Activated CD4-positive, alpha-beta T cell treated with anti-CD3 and anti-CD28 coated beads, Interleukin-2, Interleukin-4, amounts not matched to agents 100 ng/mL and 50 ng/mL, durations not matched to agents 16 hours and 8 hours (primary cell): Measurements from ENCODE around the gene USP6NL.
"Not testable (repeated sequence)": the region's sequence is repeated elsewhere in the genome, so short reads cannot be mapped to it uniquely, and the experiment has no call there.

Experiments
- DNase-seq: peaks from one replicate; pipeline ENCODE4 v3.0.0-alpha.2; 2020; ENCODE audit warnings: low spot score

Gene USP6NL

DNA sequence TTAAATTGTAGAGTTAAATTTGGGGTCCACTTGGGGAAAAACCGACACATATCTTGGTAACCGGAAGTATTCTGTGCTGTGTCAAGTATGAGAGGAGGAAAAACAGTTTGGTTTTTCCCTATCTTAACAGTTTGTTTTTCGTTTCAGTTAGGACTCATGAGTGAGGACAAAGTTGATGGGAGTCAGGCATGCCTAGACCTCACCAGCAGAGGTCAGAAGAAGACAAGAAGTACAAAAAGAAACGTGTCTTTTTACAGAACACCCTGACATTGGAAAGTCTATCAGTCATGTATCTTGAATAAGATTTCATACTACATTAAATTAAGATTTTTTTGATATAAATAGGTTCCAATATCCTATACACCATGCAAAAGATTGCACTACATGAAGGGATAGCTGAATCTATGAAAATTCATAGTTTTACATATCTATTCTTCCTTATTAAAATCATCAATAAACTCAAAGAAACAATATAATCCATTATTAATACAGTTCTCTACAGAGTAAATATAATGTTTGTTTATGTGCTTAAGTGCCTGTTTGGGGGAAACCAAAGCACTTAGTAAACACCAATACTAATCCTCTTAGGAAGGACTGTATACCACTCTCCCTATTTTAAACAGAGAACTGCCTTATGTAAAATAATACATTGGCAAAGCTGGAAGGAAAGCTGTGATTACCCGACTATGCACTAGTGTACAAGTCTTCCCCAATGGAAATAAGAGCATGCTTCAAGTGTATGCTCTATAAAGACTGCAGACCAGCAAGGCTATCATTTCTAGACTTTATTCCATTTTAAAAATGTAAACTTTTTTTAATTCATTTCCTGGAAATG, 95.6 kb downstream of the USP6NL start:
- peak; percentile 70 for DNase-seq

DNA sequence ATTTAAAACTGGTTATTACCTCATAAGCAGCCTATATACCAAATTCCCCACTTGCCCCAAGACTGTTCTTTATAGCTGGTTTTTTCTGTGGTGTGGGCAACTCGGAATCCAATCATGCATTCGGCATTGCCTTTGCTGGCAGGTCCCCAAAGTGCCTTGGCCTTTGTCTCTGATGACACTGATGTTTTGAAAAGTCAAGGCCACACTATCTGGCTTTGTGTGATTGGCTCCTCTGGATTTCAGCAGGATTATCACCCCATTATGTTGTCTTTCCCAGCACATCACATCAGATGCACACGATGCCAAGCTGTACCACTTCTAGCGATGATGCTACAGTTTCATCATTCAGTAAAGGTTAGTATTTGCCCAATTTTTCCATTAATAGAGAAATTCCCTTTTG, 97.7 kb downstream of the USP6NL start:
- DNase-seq: no peak

DNA sequence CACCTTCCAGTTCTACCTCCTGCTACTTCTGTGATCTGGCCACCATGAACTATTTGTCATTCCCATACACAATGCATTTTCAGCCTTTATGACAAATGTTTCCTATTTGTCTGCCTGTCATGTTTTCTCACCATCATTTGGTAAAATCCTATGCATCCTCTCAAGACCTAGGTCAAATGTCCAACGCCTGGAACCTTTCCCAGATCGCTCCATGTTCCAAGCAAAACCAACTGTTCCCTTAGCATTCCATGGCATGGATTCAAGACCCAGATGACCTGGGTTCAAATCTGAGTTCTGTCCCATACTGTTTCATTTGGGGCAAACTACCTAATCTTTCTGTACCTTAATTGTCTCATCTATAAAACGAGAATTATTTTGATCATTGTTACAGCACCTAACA, 98.9 kb downstream of the USP6NL start:
- no peak for DNase-seq

DNA sequence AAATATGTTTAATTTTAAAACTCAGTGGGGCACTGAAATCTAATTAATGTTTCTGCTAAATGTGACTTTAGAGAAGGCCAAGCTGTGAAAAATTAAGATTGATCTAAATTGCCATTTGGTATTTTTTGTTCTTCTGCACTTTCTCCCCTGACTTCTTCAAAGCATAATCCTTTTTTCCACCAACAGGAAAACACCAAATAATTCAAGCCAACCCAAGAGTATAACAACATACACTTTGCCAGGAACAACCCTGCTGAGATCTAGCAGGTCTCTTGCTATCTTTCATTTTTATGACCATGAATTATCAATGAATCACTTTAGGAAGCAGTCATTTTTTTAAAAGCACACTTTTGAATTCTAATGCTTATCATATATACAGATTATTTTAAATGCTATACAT, 100.1 kb downstream of the USP6NL start:
- DNase-seq: no peak

DNA sequence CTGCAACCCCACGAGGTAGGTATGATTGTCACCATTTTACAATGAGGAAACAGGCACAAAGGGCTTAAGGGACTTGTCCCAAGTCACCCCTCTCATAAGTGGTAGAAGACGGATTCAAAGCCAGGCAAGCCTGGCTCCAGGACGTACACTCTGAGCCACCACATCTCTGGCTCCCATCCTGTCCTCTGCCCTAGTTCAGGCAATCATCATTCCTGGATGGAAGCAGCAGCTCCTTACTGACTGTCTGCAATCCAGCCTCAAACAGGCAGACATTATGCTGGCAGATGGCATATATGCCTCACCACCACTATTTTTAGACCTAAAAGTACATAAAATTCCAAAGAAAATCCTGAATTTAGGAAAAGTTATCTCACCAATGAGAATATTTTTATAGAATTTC, 100.7 kb downstream of the USP6NL start:
- no peak for DNase-seq

DNA sequence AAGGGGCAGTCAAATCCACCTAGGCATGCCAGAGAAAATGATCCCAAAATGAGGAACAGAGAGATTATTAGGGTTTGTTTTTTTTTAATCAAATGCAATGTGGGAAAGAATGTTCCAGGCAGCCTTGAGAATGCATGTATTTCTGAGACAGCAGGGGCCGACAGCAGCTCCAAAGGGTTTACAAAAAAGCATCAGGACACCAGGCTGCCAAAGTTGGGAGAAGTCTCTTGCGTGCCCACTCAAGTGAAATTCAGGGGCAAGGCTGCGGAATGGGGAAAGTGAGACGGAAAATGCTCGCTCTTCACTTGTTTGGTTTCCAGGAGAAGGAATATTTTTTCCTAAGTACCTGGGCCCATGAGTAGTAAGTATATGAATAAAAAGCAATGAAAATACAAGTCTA, 101.2 kb downstream of the USP6NL start:
- no peak for DNase-seq

DNA sequence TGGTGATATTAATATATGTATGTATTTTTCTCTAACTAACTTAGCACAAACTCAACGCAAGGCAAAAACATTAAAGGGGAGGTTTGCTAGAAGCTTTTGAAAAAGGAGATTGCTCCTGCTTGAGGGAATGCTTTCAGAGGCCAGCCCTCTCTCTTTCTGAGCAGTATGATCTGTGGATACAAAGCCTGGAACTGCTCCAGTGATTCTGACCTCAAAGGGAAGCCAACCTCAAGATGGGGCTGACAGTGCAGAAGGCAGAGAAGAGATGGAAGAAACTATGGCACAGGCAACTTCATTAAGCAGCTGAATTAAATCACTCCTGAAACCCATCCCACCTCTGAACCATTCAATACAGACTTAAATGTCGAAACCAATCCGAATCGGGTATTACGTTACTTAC, 102.4 kb downstream of the USP6NL start:
- no peak for DNase-seq

DNA sequence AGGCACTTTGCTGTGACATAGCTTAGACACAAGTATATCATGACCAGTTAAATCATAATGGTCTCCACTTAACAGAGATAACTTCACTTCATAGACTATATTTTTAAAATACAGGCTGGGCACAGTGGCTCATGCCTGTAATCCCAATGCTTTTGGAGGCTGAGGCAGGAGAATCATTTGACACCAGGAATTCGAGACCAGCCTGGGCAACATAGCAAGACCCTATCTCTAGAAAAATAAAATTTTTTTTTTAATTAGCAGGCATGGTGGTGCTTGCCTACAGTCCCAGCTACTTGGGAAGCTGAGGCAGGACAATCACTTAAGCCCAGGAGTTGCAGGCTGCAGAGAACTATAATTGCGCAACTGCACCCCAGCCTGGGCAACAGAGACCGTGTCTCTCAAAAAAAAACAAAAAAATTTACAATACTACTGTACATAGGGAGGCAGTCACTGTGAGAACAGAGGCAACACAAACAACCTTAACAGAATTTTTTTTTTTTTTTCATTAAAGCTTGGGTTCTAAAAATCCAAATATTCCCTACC, 105.1 kb downstream of the USP6NL start:
- DNase-seq: no peak

DNA sequence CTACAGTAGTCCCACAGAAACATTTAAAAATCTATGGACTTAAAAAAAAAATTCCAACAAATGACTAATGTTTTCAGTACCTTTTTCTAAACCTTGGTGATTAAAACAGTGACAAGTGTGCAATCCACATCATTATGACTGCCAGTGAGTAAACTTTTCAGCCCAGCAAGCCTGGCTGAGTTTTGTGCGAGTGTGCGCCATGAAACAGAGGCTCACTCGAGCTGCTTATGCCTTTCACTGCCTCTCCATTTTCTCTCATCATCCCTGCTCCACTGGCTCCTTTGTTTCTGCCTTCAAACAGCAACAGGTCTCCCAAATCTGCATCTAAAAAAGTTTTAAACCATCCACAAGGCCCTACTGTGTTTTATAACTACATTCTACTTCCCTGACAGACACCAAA, 105.8 kb downstream of the USP6NL start:
- peak; percentile 25 for DNase-seq

DNA sequence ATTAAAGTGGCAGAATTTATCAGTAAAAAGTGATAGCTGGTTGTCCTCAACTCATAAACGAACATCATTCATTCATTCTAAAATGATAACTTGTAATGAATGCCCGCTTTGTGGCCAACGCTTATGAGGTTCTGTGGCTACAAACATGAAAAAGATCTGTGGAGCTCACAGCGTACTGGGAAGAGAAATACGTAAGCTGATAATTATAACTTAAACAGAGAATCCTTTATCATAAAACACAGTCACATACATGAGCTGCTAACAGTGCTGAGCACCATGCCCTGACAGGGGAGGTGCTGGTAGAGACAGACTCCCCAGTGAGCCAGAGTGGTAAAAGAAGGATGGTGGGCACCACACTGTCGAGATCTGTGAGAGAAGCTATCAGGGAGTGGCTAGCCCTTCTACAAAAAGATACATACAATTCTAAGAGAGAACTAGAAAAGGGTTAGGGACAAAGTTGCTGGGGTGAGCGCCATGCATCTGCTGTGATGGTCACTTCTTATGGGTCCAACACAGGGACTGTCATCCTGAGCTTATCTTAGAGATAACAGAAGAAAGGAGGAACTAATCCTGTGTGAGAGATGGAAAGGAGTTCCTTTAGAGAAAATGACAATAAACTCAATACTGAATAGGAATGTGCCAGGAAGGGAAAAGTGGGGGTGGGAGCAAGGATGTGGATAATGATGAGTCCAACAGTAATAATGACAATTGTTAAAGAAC, 106.7 kb downstream of the USP6NL start:
- no peak for DNase-seq

DNA sequence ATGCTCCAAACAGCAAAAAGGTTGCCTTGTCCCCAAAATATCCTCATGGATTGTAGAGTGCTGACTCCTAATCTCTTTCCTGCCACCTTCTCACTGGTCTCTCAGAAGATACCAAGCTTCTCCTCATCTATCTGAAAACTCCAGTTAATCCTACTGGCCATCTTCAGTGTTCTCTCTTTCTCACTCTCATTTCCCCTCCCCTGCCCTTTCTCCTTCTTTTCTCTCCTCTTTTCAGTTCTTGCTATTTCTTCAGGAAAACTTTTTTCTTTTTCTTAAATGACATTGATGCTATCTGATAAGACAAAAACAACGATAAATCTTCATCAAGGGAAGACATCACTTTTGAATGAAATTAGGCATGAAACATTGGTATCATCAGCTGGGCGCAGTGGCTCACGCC, 109.8 kb downstream of the USP6NL start:
- no peak for DNase-seq

DNA sequence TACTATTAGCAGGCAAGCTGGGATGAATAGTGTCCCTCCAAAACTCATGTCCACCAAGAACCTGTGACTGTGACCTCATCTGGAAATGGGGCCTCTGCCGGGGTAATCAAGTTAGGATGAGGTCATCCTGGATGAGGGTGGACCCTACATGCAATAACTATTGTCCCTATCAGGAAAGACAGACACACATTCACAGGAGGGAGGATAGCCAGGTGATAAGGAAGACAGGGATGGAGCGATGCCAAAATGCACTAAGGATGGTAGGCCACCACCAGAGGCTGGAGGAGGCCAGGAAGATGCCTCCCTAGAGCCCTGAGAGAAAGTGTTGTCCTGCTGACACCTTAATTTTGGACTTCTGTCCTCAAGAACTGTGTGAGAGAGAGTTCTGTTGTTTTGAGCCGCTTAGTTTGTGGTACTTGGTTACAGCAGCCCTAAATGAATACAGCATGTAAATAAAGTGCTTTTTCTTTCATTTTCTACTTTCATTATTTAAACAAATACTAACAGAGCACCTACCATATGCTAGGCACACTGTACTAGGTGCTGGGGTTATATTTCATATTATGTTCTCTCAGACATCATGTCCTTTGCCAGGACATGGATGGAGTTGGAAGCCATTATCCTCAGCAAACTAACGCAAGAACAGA, 111.9 kb downstream of the USP6NL start:
- DNase-seq: no peak

DNA sequence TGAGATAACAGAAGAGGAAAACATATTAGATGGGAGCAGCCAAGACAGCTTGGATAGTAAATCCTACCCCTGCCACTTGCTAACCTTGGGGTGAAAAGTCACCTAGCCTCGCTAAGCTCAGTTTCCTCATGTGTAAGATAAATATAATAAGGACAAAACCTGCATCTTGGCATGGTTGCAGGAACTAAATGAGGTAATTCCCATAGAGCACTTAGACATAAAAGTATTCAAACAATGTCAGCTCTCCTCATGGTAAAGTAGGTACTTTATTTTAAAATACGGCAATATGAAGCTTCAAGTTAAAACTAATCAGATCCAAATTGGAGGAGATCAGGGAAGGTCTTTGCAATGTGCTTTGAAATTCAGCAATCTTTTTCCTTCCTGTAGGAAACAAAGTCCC, 113.1 kb downstream of the USP6NL start:
- no peak for DNase-seq

DNA sequence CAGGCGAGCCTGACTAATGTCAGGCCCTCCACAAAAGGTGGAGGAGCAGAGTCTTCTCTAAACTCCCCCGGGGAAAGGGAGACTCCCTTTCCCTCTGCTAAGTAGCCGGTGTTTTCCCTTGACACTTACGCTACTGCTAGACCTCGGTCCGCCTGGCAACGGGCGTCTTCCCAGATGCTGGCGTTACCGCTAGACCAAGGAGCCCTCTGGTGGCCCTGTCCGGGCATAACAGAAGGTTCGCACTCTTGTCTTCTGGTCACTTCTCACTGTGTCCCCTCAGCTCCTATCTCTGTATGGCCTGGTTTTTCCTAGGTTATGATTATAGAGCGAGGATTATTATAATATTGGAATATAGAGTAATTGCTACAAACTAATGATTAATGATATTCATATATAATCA, 116.5 kb downstream of the USP6NL start:
- DNase-seq: not testable (repeated sequence)

DNA sequence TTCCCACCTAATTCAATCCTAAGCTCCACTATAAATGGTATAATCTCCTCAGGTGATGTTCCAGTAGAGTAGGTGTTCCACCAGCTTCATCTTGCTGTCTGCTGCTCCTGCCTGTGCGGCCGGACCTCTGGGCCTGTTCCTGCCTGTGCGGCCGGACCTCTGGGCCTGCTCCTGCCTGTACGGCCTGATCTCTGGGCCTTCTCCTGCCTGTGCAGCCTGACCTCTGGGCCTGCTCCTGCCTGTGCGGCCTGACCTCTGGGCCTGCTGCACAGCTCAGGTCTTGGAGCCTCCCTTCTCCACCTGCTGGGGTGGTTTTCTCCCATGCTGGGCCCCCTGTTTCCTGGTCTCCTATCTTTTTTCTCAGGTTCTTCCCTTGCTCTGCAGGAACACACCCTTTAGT, 117.8 kb downstream of the USP6NL start:
- DNase-seq: no peak

DNA sequence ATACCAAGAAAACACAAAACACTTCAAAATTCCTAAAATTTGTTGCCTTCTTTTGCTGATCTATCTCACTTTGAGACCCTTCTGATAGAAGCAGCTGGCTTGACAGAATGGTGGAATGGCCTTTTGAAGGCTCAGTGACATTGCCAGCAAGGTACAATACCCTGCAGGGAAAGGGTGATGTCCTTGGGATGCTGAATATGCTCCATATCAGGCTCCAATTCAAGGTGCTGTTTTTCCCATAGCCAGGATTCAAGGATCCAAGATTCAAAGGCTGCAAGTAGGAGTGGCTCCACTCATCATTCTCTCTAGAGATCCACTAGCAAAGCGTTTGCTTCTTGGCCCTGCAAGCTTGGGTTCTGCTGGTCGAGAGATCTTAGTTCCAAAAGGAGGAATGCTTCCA, 120.4 kb downstream of the USP6NL start:
- no peak for DNase-seq

DNA sequence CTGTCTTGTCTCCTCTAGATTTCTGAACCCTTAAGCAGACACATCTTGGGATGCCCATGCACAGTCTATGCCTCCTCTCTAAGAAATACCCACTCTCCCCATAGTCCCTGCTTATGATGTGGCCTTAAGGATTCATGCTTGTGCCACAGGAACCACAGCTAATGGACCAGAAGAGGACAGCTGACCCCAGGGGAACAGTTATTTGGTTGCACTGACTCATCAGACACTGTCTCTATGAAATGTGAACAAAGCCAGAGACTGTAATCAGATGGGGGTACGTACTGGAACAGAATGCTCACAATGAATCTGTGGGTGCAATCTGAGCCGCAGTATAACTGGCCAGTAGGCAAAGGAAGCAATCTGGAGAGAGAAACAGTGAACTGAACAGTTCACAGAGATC, 121.9 kb downstream of the USP6NL start:
- DNase-seq: no peak

DNA sequence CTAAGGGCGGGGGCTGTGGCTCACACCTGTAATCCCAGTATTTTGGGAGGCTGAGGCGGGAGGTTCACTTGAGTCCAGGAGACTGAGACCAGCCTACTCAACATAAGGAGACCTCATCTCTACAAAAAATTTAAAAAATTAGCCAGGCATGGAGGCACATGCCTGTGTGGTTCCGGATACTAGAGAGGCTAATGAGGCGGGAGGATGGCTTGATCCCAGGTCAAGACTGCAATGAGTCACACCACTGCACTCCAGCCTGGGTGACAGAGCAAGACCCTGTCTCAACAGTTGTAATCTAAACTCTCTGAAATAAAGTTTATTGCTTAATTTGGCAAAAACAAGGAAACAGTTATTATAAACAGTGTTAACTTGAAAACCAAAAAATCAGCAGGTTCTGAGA, 123.3 kb downstream of the USP6NL start:
- no peak for DNase-seq

DNA sequence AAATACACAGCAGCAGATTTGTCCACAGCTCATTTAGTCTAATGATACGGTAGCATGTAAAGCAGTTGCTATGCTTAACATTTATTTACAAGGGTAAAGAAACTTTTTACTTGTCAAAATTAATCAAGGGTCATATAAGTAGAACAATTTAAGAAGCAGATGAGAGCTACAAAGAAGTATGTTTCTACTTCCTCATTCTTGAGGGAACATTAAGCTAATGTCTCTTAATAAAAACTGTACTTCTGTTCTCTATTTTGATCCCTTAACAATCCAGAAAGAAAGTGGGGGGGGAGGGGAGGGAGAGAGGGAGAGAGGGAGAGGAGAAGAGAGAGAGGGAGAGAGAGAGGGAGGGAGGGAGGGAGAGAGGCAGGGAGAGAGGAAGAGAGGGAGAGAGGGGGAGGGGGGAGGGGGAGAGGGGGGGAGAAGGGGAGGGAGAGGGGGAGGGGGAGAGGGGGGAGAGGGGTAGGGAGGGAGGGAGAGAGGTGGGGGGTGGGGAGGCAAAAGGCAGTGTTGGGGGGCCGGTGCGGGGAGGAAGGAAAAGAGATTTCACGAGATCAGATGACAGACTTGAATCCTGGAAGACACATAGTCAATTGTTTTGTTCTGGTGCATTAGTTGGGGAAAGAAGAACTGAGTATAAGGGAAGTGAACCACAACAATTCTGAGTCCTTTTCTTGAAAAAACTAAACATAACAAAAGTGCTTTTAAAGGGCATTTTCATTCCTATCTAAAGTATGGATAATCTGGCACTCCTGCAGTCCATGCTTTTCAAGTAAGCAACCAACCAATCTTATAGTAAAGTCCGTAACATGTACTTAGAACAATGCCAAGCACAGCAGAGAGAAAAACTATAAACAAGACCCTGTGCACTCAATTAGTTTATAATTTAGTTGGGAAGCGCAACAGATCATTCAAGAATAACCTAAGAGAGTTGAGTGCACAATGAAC, 128.0 kb downstream of the USP6NL start:
- no peak for DNase-seq

DNA sequence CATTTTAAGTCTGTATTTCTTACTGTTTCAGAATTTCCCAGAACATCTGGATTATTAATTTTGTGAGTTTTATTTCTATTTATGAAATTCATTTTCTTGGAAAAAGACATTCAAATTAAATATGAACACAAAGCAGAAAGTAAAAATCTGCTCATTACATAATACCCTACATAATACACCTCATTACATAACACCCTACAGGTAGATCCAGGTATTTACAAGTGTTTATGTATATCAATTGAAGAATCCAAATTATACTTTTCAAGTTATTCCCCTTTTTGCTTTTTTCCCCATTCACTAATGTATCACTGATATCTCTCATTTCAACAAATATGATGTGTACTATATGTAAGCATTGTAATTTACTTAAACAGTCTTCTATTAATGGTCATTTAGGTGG, 129.1 kb downstream of the USP6NL start:
- no peak for DNase-seq

DNA sequence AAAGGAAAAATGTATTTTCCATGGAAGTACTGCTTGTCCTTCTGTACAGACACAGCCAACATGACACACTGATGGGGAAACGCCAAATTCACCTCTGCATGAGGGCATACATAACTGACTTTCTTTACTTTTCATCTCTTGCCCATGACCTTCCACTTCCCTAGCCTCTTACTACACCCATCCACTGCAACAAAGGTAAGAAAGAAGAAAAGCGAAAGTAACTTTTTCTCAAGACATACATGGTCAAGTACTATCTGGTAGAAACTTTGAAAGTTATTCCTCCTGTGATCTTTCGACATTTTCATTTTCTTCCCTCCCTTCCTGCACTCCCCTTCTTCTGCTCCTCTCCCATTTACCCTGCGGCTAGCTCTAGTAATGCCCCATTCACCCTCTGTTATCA, 130.8 kb downstream of the USP6NL start:
- no peak for DNase-seq

DNA sequence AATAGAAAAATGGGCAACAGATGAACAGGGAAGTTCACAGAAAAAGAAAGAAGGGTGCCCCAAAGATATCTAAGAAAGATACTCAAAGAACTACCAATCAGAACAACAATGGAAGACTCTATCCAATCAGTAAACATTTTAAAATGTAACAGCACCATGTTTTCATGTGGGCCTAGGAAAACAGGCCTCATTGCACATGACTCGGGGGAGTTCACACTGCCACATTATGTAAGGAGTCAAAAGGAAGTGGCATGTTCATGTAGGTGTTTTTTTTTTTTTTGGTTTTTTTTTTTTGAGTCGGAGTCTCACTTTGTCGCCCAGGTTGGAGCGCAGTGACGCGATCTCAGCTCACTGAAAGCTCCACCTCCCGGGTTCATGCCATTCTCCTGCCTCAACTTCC, 132.2 kb downstream of the USP6NL start:
- DNase-seq: no peak
